Panc1 (cell line): ENCODE results near the gene ELMO2. TPM values are rescaled to one million over a fixed set of nuclear protein-coding genes. Genes with fewer than 3 reads are reported as not detected.

ENCODE experiments used
- ATAC-seq: fragments of 200-7000 bp; cut with Tn5 transposase; 2 replicates; pipeline ENCODE4 v1.9.1; 2020; ENCODE audit warnings: mild to moderate bottlenecking, moderate library complexity
- BruUV-seq: library from RNA; stranded (reverse); fragments of 400-500 nt; replicated peaks from 2 replicates; lab custom pipeline; 2021; lab: Mats Ljungman, UMichigan
- CTCF ChIA-PET: fragments of 300-600 bp; sonication (Branson Sonifier 250); formaldehyde crosslinking; loops from one replicate; lab custom pipeline; 2022; ENCODE audit warnings: antibody characterized with exemption; lab: Charles Lee
- POLR2A ChIA-PET: fragments of 300-600 bp; sonication (Branson Sonifier 250); formaldehyde crosslinking; loops from one replicate; lab custom pipeline; 2022; ENCODE audit warnings: antibody characterized with exemption; lab: Charles Lee
- DNase-seq: peaks from one replicate; pipeline ENCODE4 v3.0.0-alpha.2; 2010; ENCODE audit warnings: low read depth, low spot score
- H3K27ac ChIP-seq: 2 replicates; pipeline ENCODE4 v1.5.1; 2011; ENCODE audit warnings: mild to moderate bottlenecking, low read length, inconsistent platforms
- H3K27me3 ChIP-seq: fragments of 200-500 bp; sonication (Bioruptor generic); 2 replicates; pipeline ENCODE4 v1.6.0; 2014; ENCODE audit warnings: low read length, inconsistent platforms; ENCODE audit not compliant: control insufficient read depth, insufficient read depth
- H3K36me3 ChIP-seq: fragments of 200-500 bp; sonication (Bioruptor generic); 2 replicates; pipeline ENCODE4 v1.5.1; 2014; ENCODE audit warnings: inconsistent platforms, mild to moderate bottlenecking, low read length, moderate library complexity; ENCODE audit not compliant: control insufficient read depth, insufficient read depth
- H3K4me1 ChIP-seq: 2 replicates; pipeline ENCODE4 v1.5.1; 2011; ENCODE audit warnings: inconsistent platforms, mild to moderate bottlenecking, low read length, moderate library complexity; ENCODE audit not compliant: control insufficient read depth, insufficient read depth
- H3K4me3 ChIP-seq, 2 experiments: 2 replicates each; pipeline ENCODE4 v1.5.1; 2011 to 2012; ENCODE audit warnings: low read depth in 2 of 2, low read length in 2 of 2, mild to moderate bottlenecking in 2 of 2, inconsistent platforms in 1 of 2, moderate library complexity in 1 of 2
- H3K9me3 ChIP-seq: fragments of 200-500 bp; sonication (Bioruptor generic); 2 replicates; pipeline ENCODE4 v1.5.1; 2014; ENCODE audit warnings: low read depth, mild to moderate bottlenecking, inconsistent platforms, low read length, moderate library complexity; ENCODE audit not compliant: control insufficient read depth, insufficient read depth
- POLR2AphosphoS5 ChIP-seq: IDR thresholded peaks from 2 replicates; pipeline ENCODE4 v1.6.1; 2012; ENCODE audit warnings: mild to moderate bottlenecking, low read depth, low read length, moderate library complexity
- SIN3A ChIP-seq: IDR thresholded peaks from 2 replicates; pipeline ENCODE4 v1.6.1; 2012; ENCODE audit warnings: low read depth, mild to moderate bottlenecking, low read length, moderate library complexity, borderline replicate concordance; ENCODE audit not compliant: insufficient read depth
- TCF7L2 ChIP-seq: IDR thresholded peaks from 2 replicates; pipeline ENCODE4 v1.6.1; 2011; ENCODE audit warnings: mild to moderate bottlenecking, low read depth, low read length, inconsistent platforms
- in situ Hi-C: cut with HindIII; loops from 2 replicates; pipeline ENCODE4 v1.10.0; 2016; ENCODE audit warnings: low sequenced_read_pairs, low pct_unique_long_range_greater_than_20kb
- intact Hi-C: fragments of 100-400 bp; cut with micrococcal nuclease; formaldehyde crosslinking; loops from one replicate; pipeline ENCODE4 v1.10.0; 2022; ENCODE audit not compliant: unreplicated experiment
- total RNA-seq: library from RNA; stranded (reverse); gene quantifications from one replicate; pipeline ENCODE4 v1.2.1, GENCODE V29; 2021; ENCODE audit not compliant: unreplicated experiment
- TF ChIP-seq, protein P1 (sequence below), 2 experiments: IDR thresholded peaks; 2 replicates each; pipeline ENCODE4 v1.6.1; 2011 to 2012; ENCODE audit warnings: low read depth in 2 of 2, control low read depth in 1 of 2, low read length in 1 of 2, mild to moderate bottlenecking in 1 of 2, moderate library complexity in 1 of 2; ENCODE audit not compliant: insufficient read depth in 1 of 2
- TF ChIP-seq, protein P2 (sequence below): fragments of 450-650 bp; IDR thresholded peaks from 2 replicates; pipeline ENCODE4 v1.5.1; 2017; ENCODE audit warnings: mild to moderate bottlenecking

The ELMO2 gene
- total RNA-seq, 1 experiment from 2014 or later, result 40.4 TPM

DNA sequence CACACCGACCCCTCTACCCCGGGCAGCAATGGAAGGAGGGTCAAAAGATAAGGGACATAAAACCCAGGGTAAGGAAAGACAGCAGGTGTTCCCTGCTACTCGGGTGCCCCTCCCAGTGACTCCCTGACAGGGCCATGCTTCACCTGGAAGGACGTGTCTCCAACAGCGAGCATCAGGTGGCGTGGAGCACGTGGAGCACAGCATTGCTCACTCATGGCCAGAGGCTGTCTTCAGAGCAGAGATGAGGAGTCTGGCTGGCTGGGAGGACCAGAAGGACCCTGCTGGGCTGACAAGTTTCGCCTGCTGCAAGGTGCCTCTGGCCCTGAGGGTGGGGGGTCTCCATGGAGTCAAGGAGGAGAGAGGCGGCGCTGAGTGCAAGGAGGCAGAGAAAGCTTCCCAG is 82.9 kb downstream of the ELMO2 start:
- no peaks in the 10 kb centered on the region; the same call in 1 of the 2 replicates for H3K27me3 ChIP-seq
- H3K9me3 ChIP-seq, result no peaks in the 10 kb centered on the region
- no TSS peak for BruUV-seq
- ATAC-seq (no peak), DNase-seq (no peak)
- no peaks in the 10 kb centered on the region for H3K4me1 ChIP-seq
- no peaks in the 10 kb centered on the region for H3K36me3 ChIP-seq
- in situ Hi-C loops (no loop called here), intact Hi-C loops (no loop called here)
- H3K4me3 ChIP-seq, result no peak overlapping the region
- TF ChIP-seq TCF7L2, result no peak
- no peak for TF ChIP-seq POLR2AphosphoS5
- TF ChIP-seq, protein P1, sequence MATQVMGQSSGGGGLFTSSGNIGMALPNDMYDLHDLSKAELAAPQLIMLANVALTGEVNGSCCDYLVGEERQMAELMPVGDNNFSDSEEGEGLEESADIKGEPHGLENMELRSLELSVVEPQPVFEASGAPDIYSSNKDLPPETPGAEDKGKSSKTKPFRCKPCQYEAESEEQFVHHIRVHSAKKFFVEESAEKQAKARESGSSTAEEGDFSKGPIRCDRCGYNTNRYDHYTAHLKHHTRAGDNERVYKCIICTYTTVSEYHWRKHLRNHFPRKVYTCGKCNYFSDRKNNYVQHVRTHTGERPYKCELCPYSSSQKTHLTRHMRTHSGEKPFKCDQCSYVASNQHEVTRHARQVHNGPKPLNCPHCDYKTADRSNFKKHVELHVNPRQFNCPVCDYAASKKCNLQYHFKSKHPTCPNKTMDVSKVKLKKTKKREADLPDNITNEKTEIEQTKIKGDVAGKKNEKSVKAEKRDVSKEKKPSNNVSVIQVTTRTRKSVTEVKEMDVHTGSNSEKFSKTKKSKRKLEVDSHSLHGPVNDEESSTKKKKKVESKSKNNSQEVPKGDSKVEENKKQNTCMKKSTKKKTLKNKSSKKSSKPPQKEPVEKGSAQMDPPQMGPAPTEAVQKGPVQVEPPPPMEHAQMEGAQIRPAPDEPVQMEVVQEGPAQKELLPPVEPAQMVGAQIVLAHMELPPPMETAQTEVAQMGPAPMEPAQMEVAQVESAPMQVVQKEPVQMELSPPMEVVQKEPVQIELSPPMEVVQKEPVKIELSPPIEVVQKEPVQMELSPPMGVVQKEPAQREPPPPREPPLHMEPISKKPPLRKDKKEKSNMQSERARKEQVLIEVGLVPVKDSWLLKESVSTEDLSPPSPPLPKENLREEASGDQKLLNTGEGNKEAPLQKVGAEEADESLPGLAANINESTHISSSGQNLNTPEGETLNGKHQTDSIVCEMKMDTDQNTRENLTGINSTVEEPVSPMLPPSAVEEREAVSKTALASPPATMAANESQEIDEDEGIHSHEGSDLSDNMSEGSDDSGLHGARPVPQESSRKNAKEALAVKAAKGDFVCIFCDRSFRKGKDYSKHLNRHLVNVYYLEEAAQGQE (IDR thresholded peaks at IDR 0.05; ENCODE audit: insufficient read depth in 1 of 2, low read depth in 2 of 2, low read length in 1 of 2), result no peak
- no peak for TF ChIP-seq SIN3A
- TF ChIP-seq, protein P2, sequence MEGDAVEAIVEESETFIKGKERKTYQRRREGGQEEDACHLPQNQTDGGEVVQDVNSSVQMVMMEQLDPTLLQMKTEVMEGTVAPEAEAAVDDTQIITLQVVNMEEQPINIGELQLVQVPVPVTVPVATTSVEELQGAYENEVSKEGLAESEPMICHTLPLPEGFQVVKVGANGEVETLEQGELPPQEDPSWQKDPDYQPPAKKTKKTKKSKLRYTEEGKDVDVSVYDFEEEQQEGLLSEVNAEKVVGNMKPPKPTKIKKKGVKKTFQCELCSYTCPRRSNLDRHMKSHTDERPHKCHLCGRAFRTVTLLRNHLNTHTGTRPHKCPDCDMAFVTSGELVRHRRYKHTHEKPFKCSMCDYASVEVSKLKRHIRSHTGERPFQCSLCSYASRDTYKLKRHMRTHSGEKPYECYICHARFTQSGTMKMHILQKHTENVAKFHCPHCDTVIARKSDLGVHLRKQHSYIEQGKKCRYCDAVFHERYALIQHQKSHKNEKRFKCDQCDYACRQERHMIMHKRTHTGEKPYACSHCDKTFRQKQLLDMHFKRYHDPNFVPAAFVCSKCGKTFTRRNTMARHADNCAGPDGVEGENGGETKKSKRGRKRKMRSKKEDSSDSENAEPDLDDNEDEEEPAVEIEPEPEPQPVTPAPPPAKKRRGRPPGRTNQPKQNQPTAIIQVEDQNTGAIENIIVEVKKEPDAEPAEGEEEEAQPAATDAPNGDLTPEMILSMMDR, result no peak
- H3K27ac ChIP-seq, result no peak overlapping the region
- ChIA-PET CTCF (no interaction called here), POLR2A (no interaction called here)

DNA sequence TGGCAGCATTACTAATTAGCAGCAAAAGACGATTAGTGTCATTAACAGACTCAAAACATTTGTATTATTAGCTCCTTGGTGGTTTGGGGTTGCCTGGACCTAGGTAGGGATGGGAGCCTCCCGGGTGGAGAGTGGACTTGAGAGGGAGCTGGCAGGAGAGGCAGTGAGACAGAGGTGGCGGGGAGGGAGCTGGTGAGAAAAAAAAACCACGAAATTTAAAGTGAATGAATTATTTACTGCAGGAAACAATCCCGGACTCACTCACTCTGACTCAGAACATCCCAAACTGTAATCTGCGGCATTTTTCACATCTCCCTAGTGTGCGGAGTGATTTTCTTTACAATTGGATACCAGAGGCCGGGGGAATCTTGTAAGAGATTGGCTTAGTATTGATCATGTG is 83.8 kb downstream of the ELMO2 start:
- H3K4me1 ChIP-seq, result no peaks in the 10 kb centered on the region
- DNase-seq (no peak), ATAC-seq (no peak)
- ChIA-PET POLR2A (no interaction called here), CTCF (interaction anchor here (0.6 kb wide), 1 partner anchor 17 kb away, joined by 3 read pairs; no protein-coding TSS in a partner anchor)
- BruUV-seq, result no TSS peak
- TF ChIP-seq SIN3A (no peak), POLR2AphosphoS5 (no peak), TCF7L2 (no peak)
- TF ChIP-seq, protein P1 (IDR thresholded peaks at IDR 0.05; ENCODE audit: insufficient read depth in 1 of 2, low read depth in 2 of 2, low read length in 1 of 2), result no peak
- TF ChIP-seq, protein P2, result no peak
- no peak overlapping the region for H3K4me3 ChIP-seq
- H3K36me3 ChIP-seq, result no peaks in the 10 kb centered on the region
- H3K27ac ChIP-seq, result no peak overlapping the region
- H3K9me3 ChIP-seq, result no peaks in the 10 kb centered on the region
- no peaks in the 10 kb centered on the region; the same call in 1 of the 2 replicates for H3K27me3 ChIP-seq
- in situ Hi-C loops (no loop called here), intact Hi-C loops (no loop called here)
